Testis (tissue), 2 donors: Measurements from ENCODE around the gene FGF12.

Experiments used
- CTCF ChIP-seq, 3 experiments: fragments of 450-650 bp in 2 of 3; fragments of 200-600 bp in 1 of 3; sonication (generic) in 1 of 3; IDR thresholded peaks; one replicate each; pipeline ENCODE4 v1.5.1; 2016 to 2019; ENCODE audit warnings: antibody characterized with exemption in 3 of 3, mild to moderate bottlenecking in 2 of 3, moderate library complexity in 1 of 3
- POLR2A ChIP-seq: fragments of 450-650 bp; IDR thresholded peaks from one replicate; pipeline ENCODE4 v1.6.1; 2017; ENCODE audit warnings: antibody characterized with exemption, mild to moderate bottlenecking, moderate library complexity

GRCh38 chr3:192409201-192409837 lies 318.0 kb downstream of the FGF12 start:
- TF ChIP-seq CTCF (IDR thresholded peaks at IDR 0.05) (no peak), POLR2A (no peak)
